Endothelial cell of umbilical vein (primary cell): ENCODE data around the gene CPNE7. TPM values are rescaled to one million over a fixed set of nuclear protein-coding genes. Genes with fewer than 3 reads are reported as not detected.

Experiments
- BruUV-seq: library from RNA; stranded (reverse); fragments of 400-500 nt; replicated peaks from 2 replicates; lab custom pipeline; 2021; lab: Mats Ljungman, UMichigan
- CTCF ChIA-PET: fragments of 300-600, 350-600 bp; sonication (Branson Sonifier 250); formaldehyde crosslinking; loops from one replicate; lab custom pipeline; 2021; ENCODE audit warnings: antibody characterized with exemption, inconsistent platforms; lab: Charles Lee
- POLR2A ChIA-PET: fragments of 300-600, 350-600 bp; sonication (Branson Sonifier 250); formaldehyde crosslinking; loops from one replicate; lab custom pipeline; 2021; ENCODE audit warnings: antibody characterized with exemption, inconsistent platforms; lab: Charles Lee
- DNase-seq: peaks from one replicate; pipeline ENCODE4 v3.0.0-alpha.2; 2011; ENCODE audit warnings: low read depth, low spot score
- FAIRE-seq: peaks from 2 replicates; lab custom pipeline; 2011; peaks lifted over from hg19 to GRCh38; lab: Jason Lieb, UNC
- H2AFZ ChIP-seq: 2 replicates; pipeline ENCODE4 v1.6.0; 2012; ENCODE audit warnings: low read depth, low read length, control low read depth, inconsistent platforms
- H3K27ac ChIP-seq: 2 replicates; pipeline ENCODE4 v1.5.1; 2011; ENCODE audit warnings: low read depth, mild to moderate bottlenecking, control low read depth, low read length, moderate library complexity; ENCODE audit not compliant: insufficient read depth
- H3K27me3 ChIP-seq, 2 experiments: 2 replicates each; pipeline versions ENCODE4 v1.6.0 to v1.6.1; 2011; ENCODE audit warnings: low read length in 2 of 2, mixed read lengths in 1 of 2; ENCODE audit not compliant: control insufficient read depth in 2 of 2, insufficient read depth in 2 of 2
- H3K36me3 ChIP-seq, 2 experiments: 2 replicates in 1 of 2; 3 replicates in 1 of 2; pipeline ENCODE4 v1.5.1; 2011; ENCODE audit warnings: low read length in 2 of 2, mild to moderate bottlenecking in 1 of 2, moderate library complexity in 1 of 2; ENCODE audit not compliant: control insufficient read depth in 2 of 2, insufficient read depth in 2 of 2; ENCODE audit errors: extremely low read depth in 1 of 2
- H3K4me1 ChIP-seq: 3 replicates; pipeline ENCODE4 v1.5.1; 2011; ENCODE audit warnings: mild to moderate bottlenecking, low read length; ENCODE audit not compliant: control insufficient read depth, insufficient read depth; ENCODE audit errors: extremely low read depth
- H3K4me2 ChIP-seq: 2 replicates; pipeline ENCODE4 v1.6.1; 2011; ENCODE audit warnings: low read length, control low read depth, mixed read lengths; ENCODE audit not compliant: insufficient read depth
- H3K4me3 ChIP-seq, 3 experiments: fragments of 200-600 bp in 1 of 3; sonication (generic), shearing (Covaris generic) in 1 of 3; replicated peaks in 1 of 3; 2 replicates each; pipeline ENCODE4 v1.5.1; 2011 to 2016; ENCODE audit warnings: control low read depth in 3 of 3, low read length in 3 of 3, mild to moderate bottlenecking in 2 of 3, inconsistent platforms in 1 of 3, low read depth in 1 of 3, moderate library complexity in 1 of 3; ENCODE audit not compliant: insufficient read depth in 1 of 3
- H3K79me2 ChIP-seq: 2 replicates; pipeline ENCODE4 v1.6.0; 2012; ENCODE audit warnings: low read length, inconsistent platforms; ENCODE audit not compliant: control insufficient read depth, insufficient read depth
- H3K9ac ChIP-seq: replicated peaks from 2 replicates; pipeline ENCODE3; 2011; ENCODE audit warnings: low read length, control low read depth; ENCODE audit not compliant: insufficient read depth; ENCODE audit errors: extremely low read depth
- H3K9me1 ChIP-seq: replicated peaks from 3 replicates; pipeline ENCODE4 v1.6.0; 2011; ENCODE audit warnings: mild to moderate bottlenecking, low read length; ENCODE audit not compliant: control insufficient read depth, insufficient read depth; ENCODE audit errors: extremely low read depth
- H3K9me3 ChIP-seq: replicated peaks from 2 replicates; pipeline ENCODE4 v1.5.1; 2012; ENCODE audit warnings: low read length, inconsistent platforms; ENCODE audit not compliant: control insufficient read depth, insufficient read depth
- H4K20me1 ChIP-seq: replicated peaks from 2 replicates; pipeline ENCODE3; 2011; ENCODE audit warnings: mild to moderate bottlenecking, low read length; ENCODE audit not compliant: control insufficient read depth, insufficient read depth; ENCODE audit errors: extremely low read depth
- CTCF ChIP-seq, 2 donors: IDR thresholded peaks; 1 replicate in 1 of 2; 2 replicates in 1 of 2; pipeline ENCODE4 v1.5.1; 2011; ENCODE audit warnings: low read length in 2 of 2, mild to moderate bottlenecking in 2 of 2, moderate library complexity in 2 of 2, control low read depth in 1 of 2, inconsistent platforms in 1 of 2, low read depth in 1 of 2; ENCODE audit not compliant: insufficient read depth in 1 of 2; ENCODE audit errors: extremely low read depth in 1 of 2
- EZH2 ChIP-seq: IDR thresholded peaks from 2 replicates; pipeline ENCODE4 v1.6.1; 2012; ENCODE audit warnings: borderline replicate concordance, low read depth, mild to moderate bottlenecking, moderate library complexity, low read length, inconsistent platforms; ENCODE audit not compliant: severe bottlenecking
- FOS ChIP-seq: IDR thresholded peaks from 2 replicates; pipeline ENCODE4 v1.6.1; 2011; ENCODE audit warnings: mild to moderate bottlenecking, low read length, moderate library complexity, borderline replicate concordance; ENCODE audit not compliant: insufficient read depth
- GATA2 ChIP-seq: IDR thresholded peaks from 2 replicates; pipeline ENCODE4 v1.7.0; 2011; ENCODE audit warnings: low read depth, mild to moderate bottlenecking, moderate library complexity, mixed read lengths, low read length; ENCODE audit not compliant: insufficient read length, insufficient read depth
- JUN ChIP-seq: IDR thresholded peaks from 2 replicates; pipeline ENCODE4 v1.6.1; 2011; ENCODE audit warnings: borderline replicate concordance, low read depth; ENCODE audit not compliant: insufficient read length, insufficient read depth
- MAX ChIP-seq: IDR thresholded peaks from 2 replicates; pipeline ENCODE4 v1.6.1; 2011; ENCODE audit not compliant: insufficient read depth, insufficient read length
- MYC ChIP-seq: IDR thresholded peaks from one replicate; pipeline ENCODE4 v1.6.1; 2011; ENCODE audit warnings: mild to moderate bottlenecking, low read depth, low read length
- POLR2A ChIP-seq: IDR thresholded peaks from 2 replicates; pipeline ENCODE4 v1.6.1; 2012; ENCODE audit warnings: low read depth, mild to moderate bottlenecking, control low read depth, low read length
- POLR2AphosphoS5 ChIP-seq: IDR thresholded peaks from 2 replicates; pipeline ENCODE4 v1.6.1; 2012; ENCODE audit warnings: low read depth, mild to moderate bottlenecking, control low read depth, low read length, moderate library complexity; ENCODE audit not compliant: insufficient read depth
- dilution Hi-C: fragments of 300-500 bp; cut with MboI; formaldehyde crosslinking; loops from one replicate; pipeline ENCODE4 v1.15.0; 2019; ENCODE audit warnings: low sequenced_read_pairs; ENCODE audit not compliant: extremely low pct_ligation_motif_present
- intact Hi-C: fragments of 100-400 bp; cut with micrococcal nuclease; formaldehyde crosslinking; loops from one replicate; pipeline ENCODE4 v1.10.0; 2022
- polyA plus RNA-seq, 4 experiments: library from polyadenylated mRNA; depleted of rRNA in 3 of 4; stranded (reverse) in 3 of 4; unstranded in 1 of 4; fragments of >200 nt; gene quantifications; 2 replicates each; pipeline versions ENCODE4 v1.2.1 to v1.2.3, GENCODE V29; 2011 to 2012; ENCODE audit warnings: missing spikeins in 1 of 4
- total RNA-seq: library from RNA; stranded (reverse); gene quantifications from 2 replicates; pipeline ENCODE4 v1.2.3, GENCODE V29; 2021

The CPNE7 gene
- total and polyA plus RNA-seq, 2 donors (not counting 3 experiments of a cell fraction or from before 2014, with no cell fraction given) = 2.0 to 5.9 TPM

- no peak overlapping the region for H3K27ac ChIP-seq
- H3K79me2 ChIP-seq = peaks cover 7% of the 10 kb centered on the region
- dilution Hi-C loops (no loop called here), intact Hi-C loops (no loop called here)
- peaks cover 7% of the 10 kb centered on the region for H3K4me1 ChIP-seq
- H3K27me3 ChIP-seq = no peaks in the 10 kb centered on the region
- DNase-seq (no peak), FAIRE-seq (no peak)
- H3K36me3 ChIP-seq = peaks cover 0 to 38% of the 10 kb centered on the region in 2 experiments
- H2AFZ ChIP-seq = no peak overlapping the region
- no TSS peak for BruUV-seq
- no peaks in the 10 kb centered on the region for H4K20me1 ChIP-seq
- ChIA-PET CTCF (no interaction called here), POLR2A (no interaction called here)
- H3K9ac ChIP-seq = no peak overlapping the region
- no peaks in the 10 kb centered on the region for H3K9me1 ChIP-seq
- TF ChIP-seq EZH2 = no peak
- TF ChIP-seq MAX = no peak
- no peak for TF ChIP-seq POLR2AphosphoS5
- TF ChIP-seq POLR2A = no peak
- no peak for TF ChIP-seq CTCF (IDR thresholded peaks at IDR 0.05; ENCODE audit: extremely low read depth in 1 of 2, insufficient read depth in 1 of 2, low read depth in 1 of 2, low read length in 2 of 2)
- no peak for TF ChIP-seq GATA2
- no peak for TF ChIP-seq MYC
- no peak for TF ChIP-seq FOS
- TF ChIP-seq JUN = no peak
- no peak overlapping the region for H3K4me2 ChIP-seq
- H3K9me3 ChIP-seq = no peaks in the 10 kb centered on the region
- H3K4me3 ChIP-seq = no peak overlapping the region
Measured at GRCh38 chr16:89538286-89538685, 37.3 kb upstream of the CPNE7 start.
